ENCODE results near the gene CCT7.

- no peak for TF ChIP-seq CTCF (IDR thresholded peaks at IDR 0.05)
- TF ChIP-seq CEBPB (IDR thresholded peaks at IDR 0.05), result no peak
- no peak for TF ChIP-seq SREBF2 (IDR thresholded peaks at IDR 0.05)
- no peak for TF ChIP-seq CHD4 (IDR thresholded peaks at IDR 0.05; ENCODE audit: borderline replicate concordance)
- TF ChIP-seq RAD21 (conservative IDR thresholded peaks at IDR 0.05 in 1 of 2, IDR thresholded peaks at IDR 0.05 in 1 of 2), result no peak
- TF ChIP-seq E2F6 (IDR thresholded peaks at IDR 0.05; ENCODE audit: borderline replicate concordance, low read depth), result no peak
Measured at GRCh38 chr2:73279852-73280251, 45.7 kb downstream of the CCT7 start.
